Testis (tissue), 2 donors: ENCODE results near the gene SLC17A5.

ENCODE experiments used
- CTCF ChIP-seq, 3 experiments: fragments of 450-650 bp in 2 of 3; fragments of 200-600 bp in 1 of 3; sonication (generic) in 1 of 3; IDR thresholded peaks; one replicate each; pipeline ENCODE4 v1.5.1; 2016 to 2019; ENCODE audit warnings: antibody characterized with exemption in 3 of 3, mild to moderate bottlenecking in 2 of 3, moderate library complexity in 1 of 3
- POLR2A ChIP-seq: fragments of 450-650 bp; IDR thresholded peaks from one replicate; pipeline ENCODE4 v1.6.1; 2017; ENCODE audit warnings: antibody characterized with exemption, mild to moderate bottlenecking, moderate library complexity

GRCh38 chr6:73604461-73604860, 49.3 kb downstream of the SLC17A5 start:
- TF ChIP-seq CTCF (IDR thresholded peaks at IDR 0.05) (no peak), POLR2A (no peak)
